ENCODE results near the gene OR52I1.

OR52I1 gene

GRCh38 chr11:4577761-4578160 lies 16.1 kb upstream of the OR52I1 start:
- no peak overlapping the region for H3K27ac ChIP-seq
- no peak for TF ChIP-seq CTCF (IDR thresholded peaks at IDR 0.05; ENCODE audit: low read depth, low read length)
- H3K36me3 ChIP-seq: no peaks in the 10 kb centered on the region
- DNase-seq: no peak
- peaks cover 83% of the 10 kb centered on the region for H3K27me3 ChIP-seq (ENCODE audit: insufficient read depth, low read depth, severe bottlenecking)
- peaks cover 3% of the 10 kb centered on the region for H3K9me3 ChIP-seq (ENCODE audit: severe bottlenecking)
- H3K4me3 ChIP-seq (ENCODE audit: low read depth, low read length): no peak overlapping the region

- Histone ChIP-seq H3K4me3 (ENCODE audit: low read depth, low read length) (no peak overlapping the region), H3K9me3 (ENCODE audit: severe bottlenecking) (peaks cover 3% of the 10 kb centered on the region), H3K27ac (no peak overlapping the region), H3K27me3 (ENCODE audit: insufficient read depth, low read depth, severe bottlenecking) (peaks cover 80% of the 10 kb centered on the region), H3K36me3 (no peaks in the 10 kb centered on the region)
- no peak for TF ChIP-seq CTCF (IDR thresholded peaks at IDR 0.05; ENCODE audit: low read depth, low read length)
- no peak for DNase-seq
These were observed 15.2 kb upstream of the OR52I1 start for GRCh38 chr11:4578624-4579023.

- no peak for DNase-seq
- H3K9me3 ChIP-seq (ENCODE audit: severe bottlenecking): peaks cover 3% of the 10 kb centered on the region
- peaks cover 89% of the 10 kb centered on the region for H3K27me3 ChIP-seq (ENCODE audit: insufficient read depth, low read depth, severe bottlenecking)
- no peaks in the 10 kb centered on the region for H3K36me3 ChIP-seq
- no peak overlapping the region for H3K4me3 ChIP-seq (ENCODE audit: low read depth, low read length)
- no peak for TF ChIP-seq CTCF (IDR thresholded peaks at IDR 0.05; ENCODE audit: low read depth, low read length)
- no peak overlapping the region for H3K27ac ChIP-seq
These were observed 13.7 kb upstream of the OR52I1 start for GRCh38 chr11:4580124-4580523.

- H3K27me3 ChIP-seq (ENCODE audit: insufficient read depth, low read depth, severe bottlenecking): peaks cover 85% of the 10 kb centered on the region
- no peaks in the 10 kb centered on the region for H3K9me3 ChIP-seq (ENCODE audit: severe bottlenecking)
- no peak within 1 kb of the TSS for H3K27ac ChIP-seq
- H3K4me3 ChIP-seq (ENCODE audit: low read depth, low read length): no peak within 1 kb of the TSS
- DNase-seq: no peak
- TF ChIP-seq CTCF (IDR thresholded peaks at IDR 0.05; ENCODE audit: low read depth, low read length): no peak
- no peaks in the 10 kb centered on the region for H3K36me3 ChIP-seq
These were observed 12.4 kb upstream of the OR52I1 start, which contains the start of gene OR52I2 for GRCh38 chr11:4581443-4581842. OR52I2 (plus strand) TSS chr11:4581743.

GRCh38 chr11:4589017-4589416 lies 4.8 kb upstream of the OR52I1 start:
- no peak overlapping the region for H3K4me3 ChIP-seq (ENCODE audit: low read depth, low read length)
- DNase-seq: no peak
- no peak for TF ChIP-seq CTCF (IDR thresholded peaks at IDR 0.05; ENCODE audit: low read depth, low read length)
- H3K27ac ChIP-seq: no peak overlapping the region
- H3K9me3 ChIP-seq (ENCODE audit: severe bottlenecking): no peaks in the 10 kb centered on the region
- no peaks in the 10 kb centered on the region for H3K36me3 ChIP-seq
- H3K27me3 ChIP-seq (ENCODE audit: insufficient read depth, low read depth, severe bottlenecking): peaks cover 37% of the 10 kb centered on the region

- TF ChIP-seq CTCF (IDR thresholded peaks at IDR 0.05; ENCODE audit: low read depth, low read length): no peak
- H3K4me3 ChIP-seq (ENCODE audit: low read depth, low read length): no peak overlapping the region
- H3K27me3 ChIP-seq (ENCODE audit: insufficient read depth, low read depth, severe bottlenecking): no peaks in the 10 kb centered on the region
- H3K36me3 ChIP-seq: no peaks in the 10 kb centered on the region
- peaks cover 8% of the 10 kb centered on the region for H3K9me3 ChIP-seq (ENCODE audit: severe bottlenecking)
- no peak overlapping the region for H3K27ac ChIP-seq
- DNase-seq: no peak
These were observed 11.2 kb downstream of the OR52I1 start for GRCh38 chr11:4605057-4605456.
